DMS 273 (cell line): ENCODE data around the gene PVALEF.

ENCODE experiments used
- DNase-seq: peaks from one replicate; lab custom pipeline; 2025; ENCODE audit not compliant: unreplicated experiment; lab: John Stamatoyannopoulos, UW

The PVALEF gene

GRCh38 chr17:81128338-81128737 lies 37.0 kb upstream of the PVALEF start:
- DNase-seq: no peak

GRCh38 chr17:81128774-81129173 lies 36.5 kb upstream of the PVALEF start:
- DNase-seq: no peak

- no peak for DNase-seq
Observed at GRCh38 chr17:81129289-81129688, 36.0 kb upstream of the PVALEF start.

GRCh38 chr17:81129711-81130367 lies 35.5 kb upstream of the PVALEF start:
- DNase-seq: no peak

GRCh38 chr17:81130385-81131361 lies 34.6 kb upstream of the PVALEF start:
- no peak for DNase-seq

GRCh38 chr17:81131486-81132196 lies 33.7 kb upstream of the PVALEF start:
- no peak for DNase-seq

GRCh38 chr17:81132197-81132540 lies 33.1 kb upstream of the PVALEF start:
- no peak for DNase-seq

GRCh38 chr17:81132770-81133723 lies 32.3 kb upstream of the PVALEF start:
- no peak for DNase-seq

GRCh38 chr17:81134064-81134781 lies 31.1 kb upstream of the PVALEF start:
- no peak for DNase-seq

- peak; percentile 97 for DNase-seq
Observed at GRCh38 chr17:81135505-81136278, 29.6 kb upstream of the PVALEF start.

GRCh38 chr17:81136366-81136765 lies 28.9 kb upstream of the PVALEF start:
- no peak for DNase-seq

GRCh38 chr17:81137248-81137647 lies 28.1 kb upstream of the PVALEF start:
- no peak for DNase-seq

- no peak for DNase-seq
Observed at GRCh38 chr17:81138083-81138482, 27.2 kb upstream of the PVALEF start.

- DNase-seq: no peak
Observed at GRCh38 chr17:81138500-81138899, 26.8 kb upstream of the PVALEF start.

GRCh38 chr17:81139428-81139827 lies 25.9 kb upstream of the PVALEF start:
- DNase-seq: no peak

- DNase-seq: no peak
Observed at GRCh38 chr17:81140018-81140417, 25.3 kb upstream of the PVALEF start.

GRCh38 chr17:81140695-81141094 lies 24.6 kb upstream of the PVALEF start:
- DNase-seq: no peak

GRCh38 chr17:81142301-81143199 lies 22.8 kb upstream of the PVALEF start:
- peak; percentile 88 for DNase-seq
